C4-2B (cell line): ENCODE measurements around the gene MYO1D.
"Not testable (repeated sequence)": the region's sequence is repeated elsewhere in the genome, so short reads cannot be mapped to it uniquely, and the experiment has no call there.

Experiments
- CTCF ChIP-seq: fragments of 450-650 bp; conservative IDR thresholded peaks from 2 replicates; pipeline ENCODE4 v1.5.1; 2017; ENCODE audit warnings: mild to moderate bottlenecking
- ZFX ChIP-seq: fragments of 450-650 bp; IDR thresholded peaks from 2 replicates; pipeline ENCODE4 v1.6.1; 2017

DNA sequence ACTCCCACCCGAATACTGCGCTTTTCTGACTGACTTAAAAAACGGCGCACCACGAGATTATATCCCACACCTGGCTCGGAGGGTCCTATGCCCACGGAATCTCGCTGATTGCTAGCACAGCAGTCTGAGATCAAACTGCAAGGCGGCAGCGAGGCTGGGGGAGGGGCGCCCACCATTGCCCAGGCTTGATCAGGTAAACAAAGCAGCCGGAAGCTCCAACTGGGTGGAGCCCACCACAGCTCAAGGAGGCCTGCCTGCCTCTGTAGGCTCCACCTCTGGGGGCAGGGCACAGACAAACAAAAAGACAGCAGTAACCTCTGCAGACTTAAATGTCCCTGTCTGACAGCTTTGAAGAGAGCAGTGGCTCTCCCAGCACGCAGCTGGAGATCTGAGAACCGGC, 10.5 kb upstream of the MYO1D start:
- not testable (repeated sequence) for TF ChIP-seq CTCF, ZFX
